ENCODE measurements around the gene MAP2.

The MAP2 gene

GRCh38 chr2:209741953-209742352 is 318.1 kb downstream of the MAP2 start:
- no peak for DNase-seq

DNA sequence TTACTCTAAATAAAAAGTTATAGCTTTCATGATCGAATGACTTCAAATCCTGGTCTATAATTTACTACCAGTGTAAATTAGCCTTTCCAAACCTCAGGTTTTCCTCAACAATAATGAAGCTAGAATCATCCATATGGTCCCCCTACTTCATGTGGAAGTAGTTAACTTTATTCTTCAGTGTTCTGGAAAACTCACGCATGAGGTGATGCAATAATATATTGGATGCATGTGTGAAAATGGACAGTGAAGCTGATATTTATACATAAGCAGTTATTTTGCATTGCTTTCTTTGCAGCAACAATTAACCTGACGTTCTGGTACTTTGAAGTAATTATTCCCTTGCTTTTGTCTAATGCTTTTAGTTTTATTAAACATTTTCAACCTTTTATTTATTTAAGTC is 329.2 kb downstream of the MAP2 start:
- no peak for DNase-seq

DNA sequence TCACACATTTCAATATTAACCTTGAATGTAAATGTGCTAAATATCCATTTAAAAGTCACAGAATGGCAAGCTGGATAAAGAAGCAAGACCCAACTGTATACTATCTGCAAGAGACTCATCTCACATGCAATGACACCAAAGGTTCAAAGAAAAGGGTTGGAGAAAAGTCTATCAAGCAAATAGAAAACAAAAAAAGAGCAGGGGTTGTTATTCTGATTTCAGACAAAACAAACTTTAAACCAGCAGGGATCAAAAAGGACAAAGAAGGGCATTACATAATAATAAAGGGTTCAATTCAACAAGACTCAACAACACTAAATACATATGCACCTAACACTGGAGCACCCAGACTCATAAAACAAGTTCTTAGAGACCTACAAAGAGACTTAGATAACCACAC is 333.3 kb downstream of the MAP2 start:
- DNase-seq = no peak

DNA sequence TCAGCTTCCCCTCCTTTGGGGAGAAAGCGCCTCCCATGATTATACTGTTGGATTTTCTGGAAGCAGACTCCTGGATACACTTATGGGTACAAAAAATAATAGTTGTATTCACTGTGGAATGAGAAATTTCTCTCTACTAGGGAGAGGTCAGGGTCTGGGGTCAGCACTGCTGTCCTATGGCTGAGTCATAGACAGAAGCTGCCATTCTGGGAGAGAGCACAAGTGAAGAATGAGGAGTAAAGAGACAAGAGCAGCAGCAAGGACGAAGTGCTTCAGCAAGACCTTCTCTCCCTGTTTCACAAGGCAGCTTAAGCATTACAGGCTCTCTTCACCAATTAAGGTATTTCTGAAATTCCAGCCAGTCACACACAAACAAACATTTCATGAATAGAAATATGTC is 337.7 kb downstream of the MAP2 start:
- DNase-seq = no peak

DNA sequence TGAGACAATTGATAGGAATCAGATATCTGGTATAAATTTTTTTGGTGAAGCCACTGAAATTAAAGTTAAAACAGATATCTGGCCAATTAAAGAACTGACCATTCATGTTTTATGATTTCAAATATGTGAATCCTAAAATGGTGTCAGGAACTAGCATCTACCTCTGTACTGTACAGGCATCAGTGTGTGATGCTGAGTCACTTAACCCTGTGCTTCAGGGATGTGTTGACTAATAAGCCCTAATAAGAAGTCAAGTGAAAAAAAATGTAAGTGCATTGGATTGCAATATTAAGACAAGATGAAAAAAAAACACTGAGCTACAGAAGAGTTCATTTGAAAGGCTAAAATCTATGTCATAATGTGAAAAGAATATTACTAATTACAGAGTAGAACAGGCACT is 338.7 kb downstream of the MAP2 start:
- DNase-seq = no peak

- no peak for DNase-seq
Observed at GRCh38 chr2:209763106-209763505, 339.3 kb downstream of the MAP2 start.

DNA sequence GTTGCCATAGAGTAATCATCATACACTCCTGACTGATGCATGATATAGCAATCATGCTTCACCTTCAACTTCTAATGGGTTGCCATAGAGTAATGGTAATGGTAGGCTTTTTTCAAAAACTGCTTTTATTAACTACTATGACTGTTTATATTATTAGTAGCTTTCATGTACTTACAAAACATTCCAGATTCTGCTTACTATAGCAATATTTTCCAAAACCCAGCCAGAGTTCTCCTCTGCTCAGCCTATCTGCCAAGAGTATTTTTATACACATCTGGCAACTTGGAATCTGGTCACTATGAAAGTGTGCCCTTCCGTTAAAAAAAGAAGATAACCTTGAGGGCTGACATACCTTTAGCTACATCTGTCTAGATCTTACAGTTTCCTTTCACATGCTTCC is 342.8 kb downstream of the MAP2 start:
- no peak for DNase-seq

DNA sequence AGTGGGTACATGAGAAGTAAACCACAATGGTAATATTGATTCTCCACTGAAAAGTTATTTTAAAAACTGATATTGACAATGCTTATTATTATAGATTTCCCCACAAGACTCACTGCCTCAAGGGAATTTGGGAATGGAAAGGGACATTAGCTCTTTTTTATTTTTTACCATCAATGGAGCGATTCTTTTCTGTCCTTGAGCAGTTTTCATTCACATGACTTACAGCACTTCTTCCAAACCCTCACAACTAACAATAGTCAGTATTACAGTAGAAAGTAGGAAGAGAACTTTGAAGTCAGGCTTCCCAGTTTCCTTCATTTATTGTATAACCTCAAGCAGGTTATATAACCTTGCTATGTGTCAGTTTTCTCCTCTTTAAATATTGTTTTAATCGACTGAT is 343.5 kb downstream of the MAP2 start:
- DNase-seq = no peak

- DNase-seq = no peak
Observed at GRCh38 chr2:209768557-209768956, 344.7 kb downstream of the MAP2 start.

DNA sequence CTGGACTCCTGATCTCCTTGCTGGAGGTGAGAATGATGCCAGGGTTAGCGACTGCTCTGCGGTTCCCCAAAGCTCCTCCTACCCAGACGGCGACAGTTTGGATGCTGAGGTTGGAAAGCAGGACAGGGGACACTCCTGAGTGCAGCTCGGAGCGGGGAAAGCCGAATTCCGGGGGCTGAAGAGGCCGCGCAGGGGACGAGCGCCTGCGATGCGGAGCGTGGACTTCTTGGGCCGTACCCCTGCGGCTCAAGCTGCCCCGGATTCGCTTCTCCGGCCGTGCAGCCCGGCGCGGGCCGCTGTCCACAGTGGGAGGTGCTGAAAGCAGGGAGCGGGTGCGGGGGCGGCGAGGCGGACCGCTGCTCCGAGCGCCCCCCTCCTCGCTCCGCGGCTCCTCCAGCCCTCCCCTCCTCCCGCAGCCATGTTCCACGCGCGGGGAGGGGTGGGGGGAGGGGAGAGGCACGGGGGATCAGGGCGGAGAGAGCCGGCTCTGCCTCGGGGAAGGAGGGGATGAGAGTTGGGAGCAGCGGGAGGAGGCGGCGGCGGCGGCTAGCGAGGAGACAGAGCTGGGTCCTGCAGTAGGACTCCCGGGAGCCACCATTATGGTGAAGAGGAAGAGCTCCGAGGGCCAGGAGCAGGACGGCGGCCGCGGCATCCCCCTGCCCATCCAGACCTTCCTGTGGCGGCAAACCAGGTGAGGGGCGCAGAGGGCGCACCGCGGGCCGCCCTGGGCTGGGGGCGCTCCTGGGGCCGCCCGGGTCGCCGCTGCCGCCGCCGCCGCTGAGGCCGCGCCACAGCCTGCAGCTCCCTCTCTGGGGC is 347.8 kb downstream of the MAP2 start, which contains the start of gene UNC80:
UNC80 (plus strand) TSS at position 359 of the 816 bp plus-strand sequence; CDS start at position 600, 241 bp downstream.
- DNase-seq = peak; percentile 73

DNA sequence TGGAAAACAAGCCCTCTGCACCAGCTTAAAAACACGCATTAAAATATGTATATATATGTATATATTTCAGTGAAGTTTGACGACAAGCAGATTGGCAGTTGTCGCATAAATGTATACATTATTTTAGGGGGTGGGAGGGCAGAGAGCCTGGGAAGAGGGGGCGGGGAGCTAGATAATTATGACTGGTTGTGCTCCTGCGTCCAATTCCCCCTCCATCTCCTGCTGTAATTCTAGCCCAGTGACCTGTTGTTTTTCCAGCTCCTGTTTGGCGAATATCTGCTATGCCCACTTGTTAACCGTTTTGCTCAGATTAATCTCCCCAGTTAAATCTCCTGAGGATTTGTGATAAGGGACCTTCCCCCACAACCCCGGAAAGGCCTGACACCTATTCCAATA is 348.4 kb downstream of the MAP2 start:
- DNase-seq = no peak

GRCh38 chr2:209773377-209773776 is 349.5 kb downstream of the MAP2 start:
- DNase-seq = no peak

All from hematopoietic multipotent progenitor cell treated with erythropoietin and hydrocortisone succinate and interleukin-3 and kit ligand, for 4 days (in vitro differentiated cells).